Esophagus (tissue), 2 donors: ENCODE data around the gene DGKQ. TPM values are rescaled to one million over a fixed set of nuclear protein-coding genes. Genes with fewer than 3 reads are reported as not detected.
A peak's percentile ranks its signal among the peaks of the same experiment; 100 is the strongest.

Source experiments
- H3K27ac ChIP-seq, 2 donors: one replicate each; pipeline ENCODE4 v1.5.1; 2013; ENCODE audit warnings: low read depth in 2 of 2, mild to moderate bottlenecking in 2 of 2, inconsistent platforms in 1 of 2, low read length in 1 of 2, moderate library complexity in 1 of 2
- H3K27me3 ChIP-seq, 2 donors: one replicate each; pipeline ENCODE4 v1.6.1; 2013; ENCODE audit warnings: low read length in 2 of 2, control low read depth in 1 of 2, mild to moderate bottlenecking in 1 of 2; ENCODE audit not compliant: insufficient read depth in 2 of 2, control insufficient read depth in 1 of 2
- H3K36me3 ChIP-seq, 2 donors: one replicate each; pipeline ENCODE4 v1.6.1; 2013; ENCODE audit warnings: low read length in 1 of 2; ENCODE audit not compliant: control insufficient read depth in 2 of 2, insufficient read depth in 2 of 2
- H3K4me1 ChIP-seq, 2 donors: one replicate each; pipeline ENCODE4 v1.6.1; 2013; ENCODE audit warnings: low read length in 1 of 2; ENCODE audit not compliant: control insufficient read depth in 2 of 2, insufficient read depth in 2 of 2
- H3K4me3 ChIP-seq, 2 donors: one replicate each; pipeline ENCODE4 v1.5.1; 2013; ENCODE audit warnings: low read length in 2 of 2, mild to moderate bottlenecking in 2 of 2, low read depth in 1 of 2, moderate library complexity in 1 of 2
- H3K9me3 ChIP-seq, 2 donors: one replicate each; pipeline ENCODE4 v1.6.1; 2013; ENCODE audit warnings: mild to moderate bottlenecking in 2 of 2, low read depth in 1 of 2, low read length in 1 of 2, moderate library complexity in 1 of 2; ENCODE audit not compliant: control insufficient read depth in 2 of 2, insufficient read depth in 1 of 2
- WGBS, 2 donors: extraction: QIAGEN DNeasy Blood & Tissue Kit; methylation state at CpG; one replicate each; pipeline ENCODE4 v1.1.7; 2013; 5-methylcytosine and 5-hydroxymethylcytosine counted together
- polyA plus RNA-seq, 2 donors: library from polyadenylated mRNA; stranded (reverse); fragments of 200-250 nt; gene quantifications; one replicate each; pipeline ENCODE4 v1.2.3, GENCODE V29; 2013
- donor health status: healthy with polysubstance abuse.
- donor health status: Bipolar disorder and iron deficiency.

The DGKQ gene
- polyA plus RNA-seq, 2 donors = 6.8 to 8.0 TPM

DNA sequence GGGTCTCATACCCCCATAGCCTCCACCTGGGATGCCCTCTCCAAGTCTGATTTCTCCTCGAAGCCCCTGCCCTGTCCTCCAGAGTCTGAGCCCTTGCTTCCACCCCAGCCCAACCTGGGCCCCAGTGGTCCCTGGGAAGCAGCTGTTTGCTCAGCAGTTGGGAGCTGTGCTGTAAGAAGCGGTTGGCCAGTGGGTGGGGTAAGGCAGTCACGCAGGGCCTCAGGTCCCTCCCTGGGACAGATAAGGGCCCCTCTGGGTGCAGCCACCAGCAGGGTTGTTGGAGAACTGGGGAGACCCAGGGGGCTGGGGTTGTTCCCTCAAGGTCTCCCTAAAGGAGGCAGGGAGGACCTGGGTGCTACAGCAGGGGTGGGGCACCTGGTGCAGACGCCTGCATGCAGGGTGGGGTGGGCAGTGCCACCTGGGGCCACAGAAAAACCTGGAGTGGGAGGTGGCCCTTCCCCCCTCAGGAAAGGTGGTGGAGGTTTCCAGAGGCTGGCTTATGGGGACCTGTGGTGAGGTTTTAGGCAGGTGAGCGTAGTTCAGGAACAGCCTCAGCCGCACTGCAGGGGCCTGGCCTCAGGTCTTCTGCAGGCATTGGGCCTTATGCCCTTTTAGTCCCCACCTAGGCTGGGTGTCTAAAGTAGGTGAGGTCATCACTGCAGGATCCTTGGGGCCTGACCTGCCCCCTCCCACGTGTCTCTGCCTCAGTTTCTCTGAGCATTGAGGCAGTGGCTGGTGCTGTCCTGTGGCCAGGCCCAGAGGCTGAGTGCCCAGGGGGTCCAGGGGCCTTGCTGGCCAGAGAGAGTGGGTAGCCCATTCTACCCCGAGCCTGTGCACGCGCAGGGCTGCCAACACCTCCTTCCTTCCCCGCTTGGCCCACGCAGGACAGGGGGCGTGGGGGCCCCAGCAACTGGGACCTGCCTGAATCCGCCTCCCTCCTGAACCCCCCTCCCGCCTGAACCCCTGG is 22.9 kb upstream of the DGKQ start:
- peaks cover 3 to 21% of the 10 kb centered on the region in 2 donors for H3K4me1 ChIP-seq
- H3K27ac ChIP-seq = no peak overlapping the region
- peaks cover 0 to 3% of the 10 kb centered on the region in 2 donors for H3K36me3 ChIP-seq
- WGBS, 2 donors = 66 to 69% methylated on average over 13 to 15 of the region's 15 CpGs
- no peak overlapping the region for H3K4me3 ChIP-seq
- H3K9me3 ChIP-seq = no peaks in the 10 kb centered on the region
- H3K27me3 ChIP-seq = peaks cover 0 to 19% of the 10 kb centered on the region in 2 donors

DNA sequence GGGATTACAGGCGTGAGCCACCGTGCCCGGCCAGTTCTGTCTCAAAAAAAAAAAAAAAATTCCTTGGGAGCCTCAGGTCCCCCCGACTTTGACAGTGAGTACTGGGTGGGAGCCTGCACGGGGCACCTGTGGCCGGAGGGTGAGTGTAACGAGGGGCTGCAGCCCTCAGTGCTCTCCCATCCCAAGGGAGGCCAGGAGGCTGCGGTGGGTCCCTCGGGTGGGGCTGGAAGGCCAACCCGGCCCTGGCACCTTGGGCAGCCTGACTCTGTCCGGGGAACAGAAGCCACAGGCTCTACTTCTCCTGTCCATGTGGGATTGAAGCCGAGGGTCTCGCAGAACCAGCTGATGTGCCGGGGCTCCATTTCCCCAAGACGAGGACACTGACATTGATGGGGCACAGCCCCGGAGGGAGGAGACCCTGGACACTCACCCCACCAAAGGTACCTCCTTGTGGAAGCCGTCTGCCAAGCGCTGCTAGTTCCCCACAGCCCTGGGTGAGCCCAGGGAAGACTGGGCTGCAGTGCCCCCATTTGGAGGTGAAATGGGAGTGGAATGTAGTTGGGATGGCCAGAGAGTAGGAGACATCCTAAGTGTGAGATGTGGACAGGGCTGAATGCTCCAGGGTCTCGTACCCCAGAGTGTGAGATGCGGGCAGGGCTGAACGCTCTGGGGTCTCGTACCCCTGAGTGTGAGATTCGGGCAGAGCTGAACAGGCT is 22.1 kb upstream of the DGKQ start:
- H3K27ac ChIP-seq = no peak overlapping the region
- H3K9me3 ChIP-seq = no peaks in the 10 kb centered on the region
- WGBS, 2 donors = 91% methylated on average over 23 of the region's 23 CpGs
- H3K4me3 ChIP-seq = no peak overlapping the region
- H3K36me3 ChIP-seq = peaks cover 0 to 7% of the 10 kb centered on the region in 2 donors
- H3K4me1 ChIP-seq = peaks cover 3 to 21% of the 10 kb centered on the region in 2 donors
- H3K27me3 ChIP-seq = peaks cover 0 to 14% of the 10 kb centered on the region in 2 donors

DNA sequence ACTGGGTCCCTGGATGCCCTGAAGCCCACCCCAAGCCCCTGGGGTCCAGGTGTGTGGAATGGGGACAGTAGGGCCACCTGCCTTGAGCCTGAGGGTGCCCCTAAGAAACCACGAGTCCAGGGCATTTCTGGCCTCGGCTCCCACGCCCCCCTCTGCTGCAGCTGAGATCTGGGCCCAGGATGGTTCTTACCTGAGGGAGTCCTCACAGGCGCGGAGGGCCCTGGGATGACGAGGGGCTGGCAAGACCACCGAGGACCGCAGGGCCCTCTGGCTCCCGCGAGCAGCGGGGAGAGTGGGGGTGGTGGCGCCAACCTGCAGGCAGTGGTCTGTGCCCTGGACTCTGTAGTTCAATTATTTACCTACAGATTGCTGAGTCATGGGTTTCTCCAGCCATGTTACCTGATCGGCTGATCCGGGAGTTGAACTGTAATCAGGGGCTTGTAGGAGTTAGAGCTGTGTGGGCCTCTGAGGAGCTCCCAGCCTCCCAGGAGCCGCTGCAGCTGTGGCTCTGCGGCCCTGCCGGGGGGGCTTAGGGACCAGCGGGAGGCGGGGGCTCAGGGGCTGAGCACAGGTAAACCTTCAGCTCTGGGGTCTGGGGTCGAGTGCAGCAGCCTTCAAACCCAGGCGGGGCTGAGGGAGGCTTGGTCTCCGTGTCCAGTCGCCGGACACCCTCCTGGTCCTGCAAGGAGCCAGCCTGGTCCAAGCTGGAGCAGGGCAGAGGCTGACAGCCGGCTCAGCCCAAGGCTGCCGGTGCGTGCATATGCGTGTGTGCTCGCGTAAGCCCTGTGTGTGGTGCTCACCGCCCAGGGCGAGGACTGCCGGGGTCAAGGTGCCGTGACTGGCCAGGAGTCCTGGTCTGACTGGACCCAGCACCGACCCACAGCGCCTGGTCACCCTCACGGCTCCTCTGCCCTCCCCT is 20.0 kb upstream of the DGKQ start, which contains the start of gene SLC26A1:
Gene SLC26A1, minus strand, starts transcription at position 294 of the 919 bp plus-strand sequence. CDS start 1,701 bp downstream, outside the sequence.
- peaks cover 3 to 19% of the 10 kb centered on the region in 2 donors for H3K4me1 ChIP-seq
- peak within 1 kb of the TSS; percentile 33 to 45 for H3K27ac ChIP-seq
- H3K36me3 ChIP-seq = peaks cover 2 to 18% of the 10 kb centered on the region in 2 donors
- no peak within 1 kb of the TSS for H3K4me3 ChIP-seq
- no peaks in the 10 kb centered on the region for H3K9me3 ChIP-seq
- peaks cover 0 to 12% of the 10 kb centered on the region in 2 donors for H3K27me3 ChIP-seq
- 78 to 84% methylated on average over 37 of the region's 37 CpGs for WGBS, 2 donors

DNA sequence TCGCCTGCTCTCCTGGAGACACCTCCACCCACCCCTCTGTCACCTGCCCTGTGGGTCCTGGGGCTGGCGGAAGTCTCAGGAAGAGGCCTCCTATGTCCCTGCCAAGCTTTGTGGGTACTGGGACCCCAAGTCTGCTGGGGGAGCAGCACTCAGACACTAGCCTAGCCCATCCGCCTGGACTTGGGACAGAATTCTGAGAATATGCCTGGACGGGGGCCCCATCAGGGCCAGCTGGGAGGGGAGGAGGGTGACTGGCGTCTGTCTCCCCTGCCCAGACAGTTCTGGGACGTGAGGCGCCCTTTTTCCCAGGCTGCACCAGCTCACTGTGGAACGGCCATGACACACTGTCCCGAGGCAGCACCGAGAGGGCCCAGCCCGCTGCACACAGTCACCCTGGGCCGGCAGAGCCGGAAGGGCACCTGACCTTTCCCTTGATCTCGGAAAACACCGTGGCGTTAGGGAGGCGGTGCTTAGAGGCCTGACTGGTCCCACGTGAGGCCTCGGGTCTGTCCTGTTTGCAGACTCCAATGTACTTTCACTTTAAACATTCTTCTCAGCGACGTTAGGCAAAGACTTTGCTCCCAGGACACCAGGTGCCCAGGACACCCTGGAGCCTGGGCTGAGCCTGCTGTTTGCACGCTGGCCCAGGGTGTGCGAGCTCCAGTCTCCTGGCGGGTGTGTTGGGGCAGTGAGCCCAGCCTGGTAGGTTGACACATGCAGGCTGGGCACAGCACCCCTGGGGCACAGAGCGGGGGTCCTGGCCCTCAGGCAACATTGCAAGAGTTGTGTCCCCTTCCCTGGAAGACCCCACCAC is 19.1 kb upstream of the DGKQ start:
- peaks cover 6 to 22% of the 10 kb centered on the region in 2 donors for H3K4me1 ChIP-seq
- peaks cover 0 to 5% of the 10 kb centered on the region in 2 donors for H3K27me3 ChIP-seq

DNA sequence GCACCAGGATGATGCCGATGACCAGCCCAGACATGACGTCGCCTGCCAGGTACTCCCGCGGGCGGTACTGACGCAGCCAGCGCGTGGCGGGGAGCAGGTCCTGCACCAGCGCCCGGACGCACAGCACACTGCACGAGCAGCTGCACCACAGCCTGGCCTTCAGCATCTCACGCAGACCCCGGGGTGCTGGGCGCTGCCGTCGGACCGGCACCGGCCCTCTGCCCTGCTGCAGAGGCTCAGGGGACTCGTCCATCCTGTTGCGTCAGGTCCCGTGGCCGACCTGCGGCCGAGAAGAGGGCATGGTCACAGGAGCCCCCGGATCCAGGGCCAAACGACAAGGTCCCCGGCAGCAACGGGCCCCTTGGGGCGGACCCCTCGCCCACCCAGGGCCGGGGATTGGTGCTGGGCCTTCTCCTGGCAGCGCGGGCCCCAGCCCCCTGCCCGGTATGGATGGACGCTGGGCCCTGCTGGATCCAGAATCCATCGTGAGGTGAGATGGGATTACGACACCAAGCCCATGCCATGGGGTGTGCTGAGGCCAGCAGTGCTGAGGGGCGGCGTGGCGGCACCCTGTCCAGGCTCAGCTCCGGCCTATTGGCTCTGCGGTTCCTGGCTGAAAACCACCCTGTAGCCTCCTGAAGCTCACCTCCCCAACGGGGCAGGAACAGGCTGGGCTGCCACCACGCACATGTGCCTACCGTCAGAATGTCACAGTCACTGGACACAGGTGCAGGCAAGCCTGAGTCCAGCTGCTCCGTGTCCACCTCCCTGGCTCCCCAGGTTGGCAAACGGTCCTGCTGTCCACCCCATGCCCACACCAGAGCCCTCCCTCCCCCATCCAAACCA is 18.3 kb upstream of the DGKQ start:
- Histone ChIP-seq H3K9me3 (no peaks in the 10 kb centered on the region), H3K4me1 (peaks cover 7 to 26% of the 10 kb centered on the region in 2 donors), H3K27ac (no peak overlapping the region), H3K36me3 (peaks cover 2 to 18% of the 10 kb centered on the region in 2 donors), H3K27me3 (peaks cover 0 to under 1% of the 10 kb centered on the region in 2 donors), H3K4me3 (no peak overlapping the region)
- WGBS, 2 donors = 92 to 94% methylated on average over 45 to 50 of the region's 50 CpGs

More for the DNA sequence above, 19.1 kb upstream of the DGKQ start:
- Histone ChIP-seq H3K27ac (peak overlapping the region; percentile 33 to 45), H3K9me3 (no peaks in the 10 kb centered on the region), H3K36me3 (peaks cover 2 to 18% of the 10 kb centered on the region in 2 donors), H3K4me3 (no peak overlapping the region)
- WGBS, 2 donors = 50 to 58% methylated on average over 25 of the region's 25 CpGs

DNA sequence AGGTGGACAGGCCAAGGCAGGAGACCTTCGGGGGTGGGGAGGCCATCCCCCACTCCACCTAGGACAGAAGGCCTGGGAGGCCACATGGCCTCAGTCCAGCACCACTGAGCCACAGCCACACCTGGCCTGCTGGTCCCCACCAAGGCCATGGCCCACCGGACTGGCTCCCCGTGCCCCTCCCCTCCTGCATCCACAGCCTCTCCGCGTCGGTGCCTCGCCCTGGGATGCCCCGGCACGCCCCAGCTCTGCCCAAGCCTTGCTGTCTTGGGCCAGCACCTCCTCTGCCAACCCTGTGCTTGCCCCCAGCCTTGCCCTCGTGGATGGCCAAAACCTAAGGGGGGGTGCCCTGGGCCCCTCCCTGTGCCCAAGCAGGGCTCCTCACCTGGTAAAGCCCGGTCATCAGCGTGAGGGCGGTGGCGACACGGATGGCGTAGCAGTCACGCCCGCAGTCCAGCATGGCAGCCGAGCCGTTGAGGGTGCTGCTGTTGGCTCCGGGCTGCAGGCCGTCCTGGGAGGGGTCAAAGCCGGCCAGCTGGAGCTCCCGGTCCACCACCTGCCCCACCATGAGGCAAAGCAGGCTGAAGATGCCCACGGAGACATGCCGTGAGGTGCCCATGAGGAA is 17.5 kb upstream of the DGKQ start:
- no peaks in the 10 kb centered on the region for H3K9me3 ChIP-seq
- H3K4me3 ChIP-seq = no peak overlapping the region
- H3K36me3 ChIP-seq = peaks cover 2 to 18% of the 10 kb centered on the region in 2 donors
- WGBS, 2 donors = 88 to 91% methylated on average over 23 to 26 of the region's 26 CpGs
- no peaks in the 10 kb centered on the region for H3K27me3 ChIP-seq
- H3K27ac ChIP-seq = no peak overlapping the region
- H3K4me1 ChIP-seq = peaks cover 7 to 26% of the 10 kb centered on the region in 2 donors

DNA sequence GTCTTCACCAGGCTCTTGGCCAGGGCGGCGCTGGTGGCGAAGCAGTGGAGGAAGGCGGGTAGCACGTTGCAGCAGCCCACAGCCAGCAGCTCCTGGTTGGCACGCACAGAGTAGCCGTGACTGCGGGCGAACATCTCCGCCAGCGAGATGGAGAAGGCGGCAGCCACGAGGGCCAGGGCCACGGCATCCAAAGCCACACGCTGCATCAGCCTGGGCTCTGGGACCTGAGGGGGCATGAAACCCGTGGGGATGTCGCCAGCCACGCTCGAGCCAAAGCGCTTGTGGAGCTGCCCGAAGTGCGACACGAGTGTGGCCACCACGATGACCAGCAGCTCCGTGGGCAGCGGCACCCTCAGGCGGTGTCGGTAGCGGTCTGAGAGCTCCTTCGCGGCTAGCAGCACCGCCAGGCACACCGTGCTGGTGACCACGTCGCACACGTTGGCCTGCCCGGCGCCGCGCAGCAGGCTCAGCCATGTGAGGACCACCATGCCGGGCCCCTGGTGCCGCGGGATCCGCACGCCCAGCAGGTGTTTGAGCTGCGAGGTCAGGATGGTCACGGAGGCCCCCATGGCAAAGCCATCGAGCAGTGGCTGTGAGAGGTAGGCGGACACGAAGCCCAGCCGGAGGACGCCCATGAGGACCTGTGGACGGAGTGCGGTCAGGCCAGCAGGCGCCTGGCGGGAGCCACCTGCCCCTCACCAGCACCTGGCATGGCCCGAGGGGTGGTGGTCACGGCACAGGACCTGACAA is 16.5 kb upstream of the DGKQ start:
- Histone ChIP-seq H3K4me3 (no peak overlapping the region), H3K4me1 (peaks cover 7 to 26% of the 10 kb centered on the region in 2 donors), H3K9me3 (no peaks in the 10 kb centered on the region), H3K27me3 (no peaks in the 10 kb centered on the region), H3K36me3 (peaks cover 2 to 18% of the 10 kb centered on the region in 2 donors), H3K27ac (no peak overlapping the region)
- 96 to 97% methylated on average over 58 of the region's 58 CpGs for WGBS, 2 donors
